Ovary (tissue), 3 donors: ENCODE results near the gene NLGN1.

Experiments
- EP300 ChIP-seq: sonication (generic); formaldehyde crosslinking; IDR thresholded peaks from one replicate; pipeline ENCODE4 v1.6.1; 2017; ENCODE audit warnings: antibody characterized with exemption
- POLR2A ChIP-seq: fragments of 450-650 bp; IDR thresholded peaks from one replicate; pipeline ENCODE4 v1.6.1; 2017; ENCODE audit warnings: antibody characterized with exemption, mild to moderate bottlenecking, moderate library complexity
- TF ChIP-seq, protein P1 (sequence below), 3 donors: fragments of 450-650 bp in 2 of 3; fragments of 200-600 bp in 1 of 3; IDR thresholded peaks; one replicate each; pipeline versions ENCODE4 v1.5.1 to v1.8.0; 2016 to 2022; ENCODE audit warnings: antibody characterized with exemption in 3 of 3, mild to moderate bottlenecking in 1 of 3
- donor health status: DM: no; HTN: no; CAD: no.

DNA sequence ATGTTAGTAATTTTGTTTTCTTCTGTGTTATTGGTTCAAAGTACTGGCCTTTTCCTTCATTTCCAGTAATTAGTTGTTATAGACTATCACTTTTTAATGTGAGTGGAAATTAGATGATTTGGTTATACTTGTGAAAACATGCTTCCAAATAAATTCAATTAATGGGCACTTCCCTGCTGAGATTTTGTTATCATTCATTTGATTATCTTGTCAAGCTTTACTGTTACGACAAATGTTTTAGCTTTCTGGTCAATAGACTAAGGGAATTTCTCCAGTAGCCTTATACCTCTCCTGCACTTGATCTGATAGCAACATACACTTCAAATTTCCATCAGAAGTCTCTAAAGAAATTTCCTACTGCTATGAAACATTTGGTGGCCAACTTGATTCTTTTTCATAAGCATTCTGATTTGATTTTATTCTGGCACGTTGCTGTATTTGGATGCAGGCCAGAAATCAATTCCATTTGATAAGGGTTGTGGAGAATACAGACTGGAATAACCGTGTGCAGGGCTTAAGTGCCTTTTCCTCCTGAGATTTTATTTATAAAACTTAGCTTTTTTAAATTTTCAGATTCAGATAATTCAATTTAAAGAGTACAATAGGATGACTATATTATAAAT is 887.8 kb downstream of the NLGN1 start:
- TF ChIP-seq, protein P1, sequence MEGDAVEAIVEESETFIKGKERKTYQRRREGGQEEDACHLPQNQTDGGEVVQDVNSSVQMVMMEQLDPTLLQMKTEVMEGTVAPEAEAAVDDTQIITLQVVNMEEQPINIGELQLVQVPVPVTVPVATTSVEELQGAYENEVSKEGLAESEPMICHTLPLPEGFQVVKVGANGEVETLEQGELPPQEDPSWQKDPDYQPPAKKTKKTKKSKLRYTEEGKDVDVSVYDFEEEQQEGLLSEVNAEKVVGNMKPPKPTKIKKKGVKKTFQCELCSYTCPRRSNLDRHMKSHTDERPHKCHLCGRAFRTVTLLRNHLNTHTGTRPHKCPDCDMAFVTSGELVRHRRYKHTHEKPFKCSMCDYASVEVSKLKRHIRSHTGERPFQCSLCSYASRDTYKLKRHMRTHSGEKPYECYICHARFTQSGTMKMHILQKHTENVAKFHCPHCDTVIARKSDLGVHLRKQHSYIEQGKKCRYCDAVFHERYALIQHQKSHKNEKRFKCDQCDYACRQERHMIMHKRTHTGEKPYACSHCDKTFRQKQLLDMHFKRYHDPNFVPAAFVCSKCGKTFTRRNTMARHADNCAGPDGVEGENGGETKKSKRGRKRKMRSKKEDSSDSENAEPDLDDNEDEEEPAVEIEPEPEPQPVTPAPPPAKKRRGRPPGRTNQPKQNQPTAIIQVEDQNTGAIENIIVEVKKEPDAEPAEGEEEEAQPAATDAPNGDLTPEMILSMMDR (IDR thresholded peaks at IDR 0.05) = no peak
- TF ChIP-seq POLR2A (no peak), EP300 (no peak)
